Osteocyte (in vitro differentiated cells): ENCODE measurements around the gene GEMIN5. TPM values are rescaled to one million over a fixed set of nuclear protein-coding genes. Genes with fewer than 3 reads are reported as not detected.

ENCODE experiments used
- DNase-seq: peaks from one replicate; pipeline ENCODE4 v3.0.0; 2021; ENCODE audit warnings: mixed read lengths; ENCODE audit not compliant: unreplicated experiment; ENCODE audit errors: extremely low spot score
- H3K27ac Mint-ChIP-seq: one replicate; pipeline ENCODE4 v1.8.0; 2021; ENCODE audit warnings: mild to moderate bottlenecking, mixed read lengths; ENCODE audit not compliant: unreplicated experiment
- H3K27me3 Mint-ChIP-seq: one replicate; pipeline ENCODE4 v1.8.0; 2021; ENCODE audit warnings: mixed read lengths; ENCODE audit not compliant: unreplicated experiment
- H3K36me3 Mint-ChIP-seq: one replicate; pipeline ENCODE4 v1.8.0; 2021; ENCODE audit warnings: mixed read lengths; ENCODE audit not compliant: unreplicated experiment
- H3K4me1 Mint-ChIP-seq: one replicate; pipeline ENCODE4 v1.8.0; 2021; ENCODE audit warnings: mixed read lengths; ENCODE audit not compliant: unreplicated experiment
- H3K4me3 Mint-ChIP-seq: one replicate; pipeline ENCODE4 v1.8.0; 2021; ENCODE audit warnings: mild to moderate bottlenecking, moderate library complexity, mixed read lengths; ENCODE audit not compliant: unreplicated experiment
- H3K9me3 Mint-ChIP-seq: one replicate; pipeline ENCODE4 v1.8.0; 2021; ENCODE audit warnings: mixed read lengths; ENCODE audit not compliant: unreplicated experiment
- CTCF ChIP-seq: fragments of 200-600 bp; sonication (generic); IDR thresholded peaks from 2 replicates; pipeline ENCODE4 v1.5.0; 2021; ENCODE audit warnings: antibody characterized with exemption, mild to moderate bottlenecking, moderate library complexity
- total RNA-seq: library from RNA; stranded (reverse); gene quantifications from 2 replicates; pipeline ENCODE4 v1.2.1, GENCODE V29; 2021

GEMIN5 gene
- total RNA-seq, 1 donor from 2014 or later = 17.6 TPM

- H3K27ac Mint-ChIP-seq = peak overlapping the region; percentile 41
- no peaks in the 10 kb centered on the region for H3K9me3 Mint-ChIP-seq
- no peaks in the 10 kb centered on the region for H3K27me3 Mint-ChIP-seq
- H3K4me3 Mint-ChIP-seq = no peak overlapping the region
- peaks cover 59% of the 10 kb centered on the region for H3K36me3 Mint-ChIP-seq
- no peak for TF ChIP-seq CTCF
- peaks cover 27% of the 10 kb centered on the region for H3K4me1 Mint-ChIP-seq
- no peak for DNase-seq
Measured at GRCh38 chr5:154868702-154869101, 69.3 kb downstream of the GEMIN5 start.

DNA sequence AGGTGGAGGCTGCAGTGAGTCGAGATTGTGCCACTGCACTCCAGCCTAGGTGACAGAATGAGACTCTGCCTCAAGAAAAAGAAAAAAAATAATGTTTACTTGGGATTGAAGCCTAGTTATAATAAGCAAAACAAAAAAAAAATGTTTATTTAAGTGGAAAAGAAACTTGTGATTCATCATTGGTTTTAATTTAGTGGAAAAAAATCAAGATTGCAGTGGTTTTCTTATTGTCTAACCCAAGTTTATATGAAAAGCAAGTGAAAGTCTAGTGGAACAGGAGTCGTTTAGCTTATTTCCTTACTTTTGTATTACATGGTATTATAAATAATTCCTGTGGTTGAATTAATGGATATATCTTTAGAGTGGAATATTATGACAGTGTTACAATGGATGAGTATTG lies 71.2 kb downstream of the GEMIN5 start:
- Mint-ChIP-seq H3K4me3 (no peak overlapping the region), H3K27me3 (no peaks in the 10 kb centered on the region), H3K9me3 (no peaks in the 10 kb centered on the region), H3K4me1 (peaks cover 33% of the 10 kb centered on the region), H3K27ac (no peak overlapping the region), H3K36me3 (peaks cover 58% of the 10 kb centered on the region)
- no peak for TF ChIP-seq CTCF
- DNase-seq = no peak

DNA sequence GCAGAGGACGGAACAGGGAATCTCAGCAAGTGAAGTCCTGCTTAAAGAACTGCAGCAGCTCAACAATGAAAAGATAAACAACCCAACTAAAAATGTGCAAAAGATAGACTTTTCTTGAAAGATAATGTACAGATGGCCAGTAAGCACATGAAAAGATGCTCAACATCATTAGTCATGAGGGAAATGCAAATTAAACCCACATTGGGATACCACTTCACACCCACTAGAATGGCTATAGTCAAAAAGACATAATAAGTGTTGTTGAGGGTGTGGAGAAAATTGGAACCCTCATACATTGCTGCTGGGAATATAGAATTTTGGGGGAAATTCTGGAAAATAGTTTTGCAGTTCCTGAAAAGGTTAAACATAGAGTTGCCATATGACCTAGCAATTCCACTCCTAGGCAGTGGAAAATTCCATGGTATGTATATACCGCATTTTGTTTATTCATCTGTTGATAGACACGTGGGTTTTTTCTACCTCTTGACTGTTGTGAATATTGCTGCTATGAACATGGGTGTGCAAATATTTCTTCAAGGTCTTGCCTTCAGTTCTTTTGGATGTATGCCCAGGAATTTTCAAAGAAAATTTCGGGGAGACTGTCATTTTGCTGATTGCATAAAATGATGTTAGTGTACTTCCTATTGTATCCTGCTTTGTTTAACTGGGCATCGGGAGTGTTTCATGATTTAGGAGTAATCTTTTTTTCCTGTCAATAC lies 72.4 kb downstream of the GEMIN5 start:
- Mint-ChIP-seq H3K4me1 (peaks cover 44% of the 10 kb centered on the region), H3K27me3 (no peaks in the 10 kb centered on the region), H3K9me3 (no peaks in the 10 kb centered on the region), H3K4me3 (no peak overlapping the region), H3K36me3 (peaks cover 49% of the 10 kb centered on the region), H3K27ac (peak overlapping the region; percentile 44)
- no peak for TF ChIP-seq CTCF
- no peak for DNase-seq

GRCh38 chr5:154863291-154864080 lies 74.5 kb downstream of the GEMIN5 start:
- no peak for TF ChIP-seq CTCF
- peaks cover 37% of the 10 kb centered on the region for H3K36me3 Mint-ChIP-seq
- H3K4me3 Mint-ChIP-seq = no peak overlapping the region
- H3K4me1 Mint-ChIP-seq = peaks cover 54% of the 10 kb centered on the region
- no peaks in the 10 kb centered on the region for H3K27me3 Mint-ChIP-seq
- no peak overlapping the region for H3K27ac Mint-ChIP-seq
- no peak for DNase-seq
- no peaks in the 10 kb centered on the region for H3K9me3 Mint-ChIP-seq

- TF ChIP-seq CTCF = no peak
- H3K36me3 Mint-ChIP-seq = peaks cover 37% of the 10 kb centered on the region
- H3K4me1 Mint-ChIP-seq = peaks cover 53% of the 10 kb centered on the region
- peak overlapping the region; percentile 24 for H3K27ac Mint-ChIP-seq
- H3K27me3 Mint-ChIP-seq = no peaks in the 10 kb centered on the region
- no peak overlapping the region for H3K4me3 Mint-ChIP-seq
- no peaks in the 10 kb centered on the region for H3K9me3 Mint-ChIP-seq
- DNase-seq = no peak
Measured at GRCh38 chr5:154862766-154863165, 75.2 kb downstream of the GEMIN5 start.
